ENCODE measurements around the gene KLK5.
"Not testable (repeated sequence)": the region's sequence is repeated elsewhere in the genome, so short reads cannot be mapped to it uniquely, and the experiment has no call there.

Gene KLK5

GRCh38 chr19:50974702-50975556 is 22.1 kb upstream of the KLK5 start:
- no peaks in the 10 kb centered on the region for H3K36me3 ChIP-seq (ENCODE audit: insufficient read depth, low read length)
- no peak overlapping the region for H3K4me3 ChIP-seq
- no peak overlapping the region for H3K9ac ChIP-seq (ENCODE audit: insufficient read length)
- H3K9me3 ChIP-seq (ENCODE audit: low read depth, low read length), result no peaks in the 10 kb centered on the region
- H3K27ac ChIP-seq, result no peak overlapping the region
- DNase-seq (ENCODE audit: low read depth, low spot score), result no peak
- TF ChIP-seq EZH2 (IDR thresholded peaks at IDR 0.05), result no peak
- no peak for TF ChIP-seq FOXP2 (optimal IDR thresholded peaks at IDR 0.05; ENCODE audit: control extremely low read depth, extremely low read length, insufficient read depth)
- no peak for TF ChIP-seq POLR2AphosphoS5 (IDR thresholded peaks at IDR 0.05; ENCODE audit: borderline replicate concordance, low read depth, low read length)

- no peaks in the 10 kb centered on the region for H3K9me3 ChIP-seq (ENCODE audit: low read depth, low read length)
- no peak overlapping the region for H3K9ac ChIP-seq (ENCODE audit: insufficient read length)
- H3K27ac ChIP-seq, result no peak overlapping the region
- no peak for DNase-seq (ENCODE audit: low read depth, low spot score)
- TF ChIP-seq FOXP2 (optimal IDR thresholded peaks at IDR 0.05; ENCODE audit: control extremely low read depth, extremely low read length, insufficient read depth), result no peak
- H3K36me3 ChIP-seq (ENCODE audit: insufficient read depth, low read length), result no peaks in the 10 kb centered on the region
- no peak overlapping the region for H3K4me3 ChIP-seq
These were observed 20.0 kb upstream of the KLK5 start for GRCh38 chr19:50972795-50973376.

- H3K9me3 ChIP-seq (ENCODE audit: low read depth, low read length), result not testable (repeated sequence)
These were observed 17.0 kb upstream of the KLK5 start for GRCh38 chr19:50969810-50970209.

GRCh38 chr19:50969413-50969760 is 16.5 kb upstream of the KLK5 start, which contains the start of gene KLK6:
TSS of gene KLK6 (minus strand) at chr19:50969591. CDS start at chr19:50968104, 1,487 bp downstream.
- Histone ChIP-seq H3K9me3 (ENCODE audit: low read depth, low read length) (no peaks in the 10 kb centered on the region), H3K36me3 (ENCODE audit: insufficient read depth, low read length) (no peaks in the 10 kb centered on the region), H3K9ac (ENCODE audit: insufficient read length) (no peak within 1 kb of the TSS), H3K4me3 (no peak within 1 kb of the TSS), H3K27ac (no peak within 1 kb of the TSS)
- TF ChIP-seq EZH2 (IDR thresholded peaks at IDR 0.05) (no peak), POLR2AphosphoS5 (IDR thresholded peaks at IDR 0.05; ENCODE audit: borderline replicate concordance, low read depth, low read length) (no peak), FOXP2 (optimal IDR thresholded peaks at IDR 0.05; ENCODE audit: control extremely low read depth, extremely low read length, insufficient read depth) (no peak)
- DNase-seq (ENCODE audit: low read depth, low spot score), result no peak

More at GRCh38 chr19:50969810-50970209, 17.0 kb upstream of the KLK5 start:
- not testable (repeated sequence) for H3K9ac ChIP-seq (ENCODE audit: insufficient read length); H3K36me3 ChIP-seq (ENCODE audit: insufficient read depth, low read length); DNase-seq (ENCODE audit: low read depth, low spot score); H3K27ac ChIP-seq; H3K4me3 ChIP-seq

GRCh38 chr19:50968716-50969412 is 16.0 kb upstream of the KLK5 start:
- Histone ChIP-seq H3K36me3 (ENCODE audit: insufficient read depth, low read length) (no peaks in the 10 kb centered on the region), H3K27ac (no peak overlapping the region), H3K4me3 (no peak overlapping the region), H3K9me3 (ENCODE audit: low read depth, low read length) (no peaks in the 10 kb centered on the region), H3K9ac (ENCODE audit: insufficient read length) (no peak overlapping the region)
- TF ChIP-seq POLR2AphosphoS5 (IDR thresholded peaks at IDR 0.05; ENCODE audit: borderline replicate concordance, low read depth, low read length) (no peak), FOXP2 (optimal IDR thresholded peaks at IDR 0.05; ENCODE audit: control extremely low read depth, extremely low read length, insufficient read depth) (no peak), EZH2 (IDR thresholded peaks at IDR 0.05) (no peak)
- DNase-seq (ENCODE audit: low read depth, low spot score), result no peak

GRCh38 chr19:50967929-50968715 is 15.3 kb upstream of the KLK5 start:
- no peak for DNase-seq (ENCODE audit: low read depth, low spot score)
- no peak for TF ChIP-seq POLR2AphosphoS5 (IDR thresholded peaks at IDR 0.05; ENCODE audit: borderline replicate concordance, low read depth, low read length)
- TF ChIP-seq FOXP2 (optimal IDR thresholded peaks at IDR 0.05; ENCODE audit: control extremely low read depth, extremely low read length, insufficient read depth), result no peak
- no peak for TF ChIP-seq EZH2 (IDR thresholded peaks at IDR 0.05)
- H3K4me3 ChIP-seq, result no peak overlapping the region
- no peak overlapping the region for H3K27ac ChIP-seq
- no peaks in the 10 kb centered on the region for H3K9me3 ChIP-seq (ENCODE audit: low read depth, low read length)
- no peaks in the 10 kb centered on the region for H3K36me3 ChIP-seq (ENCODE audit: insufficient read depth, low read length)
- no peak overlapping the region for H3K9ac ChIP-seq (ENCODE audit: insufficient read length)

GRCh38 chr19:50964266-50964665 is 11.4 kb upstream of the KLK5 start:
- TF ChIP-seq POLR2AphosphoS5 (IDR thresholded peaks at IDR 0.05; ENCODE audit: borderline replicate concordance, low read depth, low read length) (no peak), EZH2 (IDR thresholded peaks at IDR 0.05) (no peak), FOXP2 (optimal IDR thresholded peaks at IDR 0.05; ENCODE audit: control extremely low read depth, extremely low read length, insufficient read depth) (no peak)
- Histone ChIP-seq H3K27ac (no peak overlapping the region), H3K9ac (ENCODE audit: insufficient read length) (no peak overlapping the region), H3K36me3 (ENCODE audit: insufficient read depth, low read length) (no peaks in the 10 kb centered on the region), H3K9me3 (ENCODE audit: low read depth, low read length) (no peaks in the 10 kb centered on the region), H3K4me3 (no peak overlapping the region)
- no peak for DNase-seq (ENCODE audit: low read depth, low spot score)

GRCh38 chr19:50963381-50963780 is 10.5 kb upstream of the KLK5 start:
- Histone ChIP-seq H3K9ac (ENCODE audit: insufficient read length) (no peak overlapping the region), H3K27ac (no peak overlapping the region), H3K4me3 (no peak overlapping the region), H3K36me3 (ENCODE audit: insufficient read depth, low read length) (no peaks in the 10 kb centered on the region), H3K9me3 (ENCODE audit: low read depth, low read length) (no peaks in the 10 kb centered on the region)
- no peak for DNase-seq (ENCODE audit: low read depth, low spot score)
- TF ChIP-seq EZH2 (IDR thresholded peaks at IDR 0.05), result no peak
- TF ChIP-seq FOXP2 (optimal IDR thresholded peaks at IDR 0.05; ENCODE audit: control extremely low read depth, extremely low read length, insufficient read depth), result no peak
- TF ChIP-seq POLR2AphosphoS5 (IDR thresholded peaks at IDR 0.05; ENCODE audit: borderline replicate concordance, low read depth, low read length), result no peak
